LoVo (cell line): ENCODE results near the gene MYO9B.

Experiments
- DNase-seq: peaks from one replicate; pipeline ENCODE4 v3.0.0-alpha.2; 2016; ENCODE audit warnings: low spot score

Gene MYO9B

DNA sequence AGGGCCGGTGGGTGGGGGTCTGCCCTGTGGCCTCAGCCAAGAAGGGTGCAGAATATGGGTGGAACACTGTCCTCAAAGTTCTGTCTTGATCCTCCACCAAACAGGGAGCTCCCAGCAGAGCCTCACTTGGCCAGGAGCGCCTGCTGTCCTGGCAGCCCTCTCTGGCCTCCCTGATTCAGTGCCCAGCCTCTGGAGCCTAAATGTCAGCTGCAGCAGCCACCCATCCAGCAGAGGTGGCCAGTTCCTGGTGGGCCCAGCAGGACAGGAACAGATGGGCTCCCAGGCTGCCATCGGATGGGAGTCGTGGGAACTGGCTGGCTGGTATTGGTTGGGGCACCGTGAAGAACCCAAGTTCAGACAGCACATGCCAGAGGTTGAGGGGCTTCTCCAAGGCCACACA is 137.8 kb downstream of the MYO9B start:
- no peak for DNase-seq

DNA sequence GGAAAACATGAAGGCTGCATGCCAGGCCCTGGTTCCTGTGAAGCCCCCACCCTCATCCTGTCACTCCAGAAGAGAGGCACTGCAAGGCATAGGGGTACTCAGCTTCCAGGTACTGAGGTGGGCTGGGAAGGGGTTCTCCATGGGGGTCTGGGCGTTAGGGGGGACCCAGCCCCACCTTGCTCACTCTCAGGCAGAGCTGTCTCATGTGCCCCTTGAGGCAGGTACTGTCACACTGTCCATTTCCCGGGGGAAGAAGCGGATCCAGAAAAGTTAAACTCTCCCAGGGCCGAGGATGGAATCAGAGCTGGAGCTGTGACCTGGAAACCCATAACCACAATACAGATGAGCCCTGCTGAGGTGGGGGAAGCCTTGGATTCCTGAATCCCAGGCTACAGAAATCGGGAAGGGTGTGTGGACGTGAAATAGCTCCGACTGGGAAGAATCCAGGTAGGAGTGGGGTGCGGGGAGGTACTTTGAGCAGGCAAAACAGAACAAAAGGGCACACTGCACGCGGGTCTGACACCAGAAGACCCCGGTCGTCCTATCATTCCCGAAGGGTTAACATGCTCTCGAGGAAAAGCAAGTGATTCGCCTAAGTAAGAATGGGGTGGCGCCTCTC is 139.0 kb downstream of the MYO9B start:
- no peak for DNase-seq

DNA sequence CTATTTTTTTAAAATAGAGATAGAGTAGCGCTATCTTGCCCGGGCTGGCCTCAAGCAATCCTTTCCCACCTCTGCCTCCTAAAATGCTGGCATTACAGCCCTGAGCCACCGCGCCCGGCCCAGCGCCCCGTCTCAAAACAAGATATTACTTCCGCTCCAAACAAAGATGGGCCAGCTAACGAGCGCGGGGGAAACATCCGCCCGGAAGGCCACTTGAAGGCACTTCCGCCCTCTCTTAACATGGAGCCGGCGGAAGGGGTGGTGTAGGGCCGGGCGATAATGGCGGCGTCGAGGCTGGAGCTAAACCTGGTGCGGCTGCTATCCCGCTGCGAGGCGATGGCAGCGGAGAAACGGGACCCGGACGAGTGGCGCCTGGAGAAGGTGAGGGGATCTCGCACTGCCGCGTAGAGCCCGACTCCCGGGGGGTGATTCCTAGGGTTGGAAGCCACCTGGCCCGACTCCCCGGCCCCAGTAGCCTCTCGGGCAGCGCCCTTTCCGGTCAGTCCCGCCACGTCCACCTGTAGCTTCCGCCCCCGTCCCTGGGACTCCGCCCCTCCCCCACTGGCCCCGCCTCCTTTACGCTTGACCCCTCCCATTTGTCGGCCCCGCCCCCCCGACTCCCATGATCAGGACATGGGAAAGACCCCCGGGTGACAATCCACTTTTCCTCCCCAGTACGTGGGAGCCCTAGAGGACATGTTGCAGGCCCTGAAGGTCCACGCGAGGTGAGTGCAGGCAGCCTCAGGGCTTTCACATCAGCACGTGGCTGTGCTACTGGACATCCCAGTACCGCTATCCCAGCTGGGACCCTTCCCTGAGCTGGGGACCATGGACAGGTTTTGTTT is 139.8 kb downstream of the MYO9B start, which contains the start of gene USE1:
TSS of gene USE1 (plus strand) at position 231 of the 845 bp plus-strand sequence. CDS start at position 280, 49 bp downstream.
- DNase-seq = peak; percentile 93

DNA sequence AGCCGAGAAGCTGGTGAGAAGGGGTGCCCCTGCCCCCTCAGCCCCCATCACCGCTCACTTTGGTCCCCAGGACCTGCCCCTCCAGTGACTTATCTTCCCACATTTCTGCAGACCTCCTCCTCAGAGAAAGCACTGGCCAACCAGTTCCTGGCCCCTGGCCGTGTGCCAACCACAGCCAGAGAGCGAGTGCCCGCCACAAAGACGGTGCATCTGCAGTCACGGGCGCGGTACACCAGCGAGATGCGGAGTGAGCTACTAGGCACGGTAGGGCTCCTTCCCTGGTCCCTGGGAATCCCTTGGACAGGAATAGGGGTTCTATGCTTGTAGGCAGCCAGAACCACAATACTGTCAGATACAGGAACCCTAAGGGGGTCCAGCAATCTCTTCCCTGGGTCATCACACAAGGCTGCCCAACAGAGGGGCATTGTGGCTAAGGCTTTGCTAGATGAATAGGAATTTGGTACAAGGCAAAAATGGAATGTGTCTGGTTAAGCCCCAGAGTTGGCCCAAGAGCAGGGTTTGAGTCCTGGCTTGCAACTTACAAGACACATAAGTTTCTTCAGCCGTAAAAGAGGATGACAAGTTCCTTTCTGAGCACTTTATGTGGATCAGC is 140.6 kb downstream of the MYO9B start:
- DNase-seq = no peak

DNA sequence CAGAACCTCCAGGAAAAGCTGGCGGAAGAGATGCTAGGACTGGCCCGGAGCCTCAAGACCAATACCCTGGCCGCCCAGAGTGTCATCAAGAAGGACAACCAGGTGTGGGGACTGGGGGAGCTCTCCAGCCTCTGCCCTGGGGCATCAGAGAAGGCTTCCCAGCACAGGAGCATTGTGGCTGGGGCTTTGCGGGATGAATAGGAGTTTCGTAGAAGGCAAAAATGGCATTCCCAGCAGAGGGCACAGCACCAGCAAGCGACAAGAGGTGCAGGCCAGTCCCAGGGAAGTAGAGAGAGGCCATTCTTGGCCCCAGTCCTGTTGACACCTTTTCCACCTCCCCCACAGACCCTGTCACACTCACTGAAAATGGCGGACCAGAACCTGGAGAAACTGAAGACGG is 143.7 kb downstream of the MYO9B start:
- no peak for DNase-seq

DNA sequence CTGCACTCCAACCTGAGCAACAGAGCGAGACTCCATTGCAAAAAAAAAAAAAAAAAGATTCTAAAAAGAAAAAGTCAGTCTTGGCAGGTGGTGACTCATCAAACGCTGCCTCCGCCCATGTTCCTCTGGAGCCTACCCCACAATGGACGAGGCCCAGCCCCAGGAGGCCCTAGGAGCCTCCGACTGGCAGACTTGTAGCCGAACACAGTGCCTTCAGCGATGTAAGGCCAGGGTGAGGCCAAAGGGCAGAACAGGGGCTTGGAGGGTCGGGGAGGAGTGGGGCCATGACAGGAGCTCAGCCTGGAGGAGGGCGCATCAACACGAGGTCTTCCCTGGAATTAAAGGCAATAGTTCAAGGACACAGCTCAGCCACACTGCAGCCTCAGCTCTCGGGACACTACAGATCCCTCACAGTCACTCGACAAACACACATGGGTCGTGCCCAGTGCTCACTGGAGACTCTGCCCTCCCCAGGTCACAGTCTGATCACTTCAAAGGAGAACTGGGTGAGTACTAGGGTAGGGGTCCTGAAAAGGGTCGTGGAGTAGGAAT is 144.7 kb downstream of the MYO9B start:
- DNase-seq = peak; percentile 39

DNA sequence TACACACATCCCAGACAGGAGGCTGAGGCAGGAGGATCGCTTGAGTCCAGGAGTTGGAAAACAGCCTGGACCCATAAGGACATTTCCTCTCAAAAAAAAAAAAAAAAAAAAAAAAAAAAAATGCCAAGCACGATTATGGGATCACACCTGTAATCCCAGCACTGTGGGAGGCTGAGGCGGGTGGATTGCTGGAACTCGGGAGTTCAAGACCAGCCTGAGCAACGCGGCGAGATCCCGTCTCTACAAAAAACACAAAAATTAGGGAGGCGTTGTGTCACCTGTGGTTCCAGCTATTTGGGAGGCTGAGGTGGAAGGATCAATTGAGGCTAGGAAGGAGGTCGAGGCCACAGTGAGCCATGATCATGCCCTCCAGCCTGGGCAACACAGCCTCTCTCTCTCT is 149.5 kb downstream of the MYO9B start:
- no peak for DNase-seq

DNA sequence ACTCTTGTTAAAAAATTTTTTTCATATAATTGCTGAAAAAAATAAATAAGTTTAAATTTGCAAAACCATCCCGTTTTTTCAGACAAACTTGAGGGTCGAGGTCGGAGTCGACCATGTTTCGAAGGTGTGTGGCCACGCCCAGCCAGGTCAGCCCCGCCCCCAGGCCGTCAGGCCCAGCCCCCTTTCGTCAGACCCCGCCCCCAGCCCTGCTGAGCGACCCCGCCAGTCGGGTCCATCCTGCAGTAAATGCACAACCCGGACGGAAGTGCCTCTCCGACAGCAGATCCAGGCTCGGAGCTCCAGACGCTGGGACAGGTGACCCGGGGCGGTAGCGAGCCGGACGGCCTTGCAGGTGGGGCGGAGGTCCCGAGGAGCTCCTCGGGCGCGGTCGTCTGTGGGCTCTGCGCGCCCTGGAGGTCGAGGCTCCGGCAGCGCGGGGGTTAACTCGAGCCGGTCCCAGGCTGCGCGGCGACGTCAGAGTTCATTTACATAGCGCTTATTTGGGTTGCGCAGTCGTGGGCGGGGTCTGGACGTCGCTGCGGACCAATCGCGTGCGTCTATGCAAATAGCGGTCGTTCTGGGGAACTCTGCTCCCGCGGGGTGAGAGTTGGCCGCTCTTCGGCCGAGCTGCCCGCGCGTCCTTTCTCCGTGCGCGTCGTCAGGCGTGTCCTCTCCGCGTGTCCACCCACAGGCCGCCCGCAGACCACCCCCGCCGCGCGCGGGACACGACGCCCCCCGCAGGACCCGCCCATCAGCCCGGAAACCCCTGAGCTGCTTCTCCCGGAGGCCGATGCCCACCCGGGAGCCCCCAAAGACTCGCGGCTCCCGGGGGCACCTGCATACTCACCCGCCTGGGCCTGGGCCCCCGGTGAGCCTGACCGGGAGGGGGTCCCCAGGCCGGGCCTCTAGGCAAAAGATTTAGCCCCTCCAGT is 150.7 kb downstream of the MYO9B start, which contains the start of gene OCEL1:
TSS of gene OCEL1 (plus strand) at position 225 of the 932 bp plus-strand sequence. CDS start at position 247, 22 bp downstream.
- peak; percentile 98 for DNase-seq

DNA sequence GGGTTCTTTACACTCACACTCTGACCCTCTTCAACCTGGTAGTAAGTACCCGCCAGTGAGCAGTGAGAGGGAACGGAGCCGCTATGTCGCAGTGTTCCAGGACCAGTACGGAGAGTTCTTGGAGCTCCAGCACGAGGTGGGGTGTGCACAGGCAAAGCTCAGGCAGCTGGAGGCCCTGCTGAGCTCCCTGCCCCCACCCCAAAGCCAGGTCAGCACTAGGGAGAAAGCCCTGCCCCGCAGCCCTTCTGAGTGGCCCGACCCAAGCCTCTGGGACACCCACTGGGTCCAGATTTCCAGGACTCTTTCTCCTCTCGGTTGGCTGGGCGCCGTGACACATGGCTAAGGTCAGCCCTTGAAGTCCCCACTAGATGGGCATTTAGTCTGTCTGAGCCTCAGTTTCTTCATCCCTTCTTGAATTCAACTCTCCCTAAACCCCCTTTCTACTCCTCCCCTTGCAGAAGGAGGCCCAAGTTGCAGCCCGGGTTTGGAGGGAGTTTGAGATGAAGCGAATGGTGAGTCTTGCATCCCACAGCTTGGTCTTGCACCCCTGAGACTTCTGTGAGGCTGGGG is 152.3 kb downstream of the MYO9B start:
- DNase-seq = no peak

DNA sequence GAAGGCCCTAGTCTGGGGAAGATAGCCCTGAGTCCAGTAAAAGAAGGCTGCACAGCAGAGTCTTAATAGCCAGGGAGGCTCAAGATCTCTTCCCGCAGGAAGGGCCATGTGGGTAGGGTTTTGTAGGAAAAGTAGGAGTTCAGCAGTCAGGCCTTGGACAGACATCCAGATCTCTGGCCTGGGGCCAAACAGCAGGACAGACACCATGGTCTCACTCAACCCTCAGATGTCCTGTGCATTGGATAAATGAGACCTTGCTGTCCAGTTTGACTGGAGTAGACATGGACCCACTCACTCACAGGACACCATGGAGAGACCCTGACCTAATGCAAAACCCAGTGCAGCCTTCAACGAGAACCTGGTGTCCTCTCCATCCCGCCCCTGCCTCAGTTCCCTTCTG is 154.3 kb downstream of the MYO9B start:
- no peak for DNase-seq

DNA sequence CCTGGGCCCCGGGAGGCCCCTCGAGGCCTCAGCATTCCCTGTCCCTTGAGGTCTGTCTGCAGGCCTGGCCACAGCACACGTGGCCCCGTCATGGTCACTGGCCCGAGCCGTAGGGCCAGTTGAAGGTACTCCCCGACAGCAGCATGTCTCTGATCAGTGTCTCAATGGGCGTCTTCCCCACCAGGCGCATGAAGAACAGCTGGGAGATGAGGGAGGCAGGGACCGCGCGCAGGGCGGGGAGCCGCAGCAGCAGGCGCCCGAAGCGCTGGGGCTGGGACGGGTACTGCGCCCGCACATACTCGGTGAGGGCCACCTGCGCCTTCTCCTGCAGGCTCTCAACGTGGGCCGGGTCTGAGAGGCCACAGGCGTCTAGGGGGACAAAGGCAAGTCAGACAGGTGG is 156.7 kb downstream of the MYO9B start:
- DNase-seq = no peak

DNA sequence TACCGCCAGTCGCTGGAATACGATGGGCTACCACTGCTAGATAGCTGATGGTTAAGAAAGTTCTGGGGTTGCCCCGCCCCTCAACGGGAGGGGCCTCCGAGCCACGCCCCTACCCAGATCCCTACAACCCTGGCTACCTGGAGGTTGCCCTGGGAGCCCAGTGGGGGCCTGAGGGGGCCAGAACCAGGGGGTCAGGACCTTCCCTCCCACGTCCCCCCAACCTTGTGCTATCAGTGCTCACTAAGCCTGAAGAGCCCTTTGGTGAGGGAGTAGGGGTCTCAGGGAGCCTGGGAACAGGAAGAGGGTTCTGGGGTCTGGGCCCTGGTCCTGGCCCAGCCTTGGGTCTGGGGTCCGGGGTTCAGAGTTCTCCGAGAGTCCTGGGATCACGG is 159.3 kb downstream of the MYO9B start:
- peak; percentile 68 for DNase-seq

DNA sequence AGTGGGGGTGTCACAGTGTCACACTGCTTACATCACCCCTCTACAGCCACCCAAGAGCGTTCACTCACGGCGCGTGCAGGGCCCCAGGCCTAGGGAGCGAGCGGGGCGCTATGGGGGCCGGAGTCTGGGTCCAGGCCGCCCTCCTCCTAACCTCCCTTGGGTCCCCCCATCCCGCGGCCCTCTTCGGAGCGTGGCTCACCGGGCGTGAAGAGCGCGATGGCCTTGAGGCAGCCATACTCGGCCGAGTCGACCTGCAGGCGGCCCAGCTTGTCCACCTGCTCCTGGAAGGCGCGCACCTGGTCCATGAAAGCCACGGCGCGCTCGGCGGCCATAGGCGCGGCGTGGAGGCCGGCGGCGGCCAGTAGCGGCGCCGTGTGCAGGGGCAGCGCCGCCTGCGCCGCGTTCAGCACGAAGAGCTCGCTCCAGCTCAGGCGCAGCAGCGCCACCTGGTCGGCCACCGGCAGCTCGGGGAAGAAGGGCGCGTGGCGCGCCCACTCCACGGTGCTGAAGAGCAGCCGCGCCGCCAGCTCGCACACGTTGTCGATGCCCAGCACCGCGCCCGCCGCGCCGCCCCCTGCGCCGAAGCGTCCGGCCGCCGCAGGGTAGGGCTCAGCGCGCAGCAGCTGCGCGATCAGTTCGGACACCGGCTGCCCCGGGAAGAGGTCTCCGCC is 159.9 kb downstream of the MYO9B start:
- DNase-seq = peak; percentile 73

DNA sequence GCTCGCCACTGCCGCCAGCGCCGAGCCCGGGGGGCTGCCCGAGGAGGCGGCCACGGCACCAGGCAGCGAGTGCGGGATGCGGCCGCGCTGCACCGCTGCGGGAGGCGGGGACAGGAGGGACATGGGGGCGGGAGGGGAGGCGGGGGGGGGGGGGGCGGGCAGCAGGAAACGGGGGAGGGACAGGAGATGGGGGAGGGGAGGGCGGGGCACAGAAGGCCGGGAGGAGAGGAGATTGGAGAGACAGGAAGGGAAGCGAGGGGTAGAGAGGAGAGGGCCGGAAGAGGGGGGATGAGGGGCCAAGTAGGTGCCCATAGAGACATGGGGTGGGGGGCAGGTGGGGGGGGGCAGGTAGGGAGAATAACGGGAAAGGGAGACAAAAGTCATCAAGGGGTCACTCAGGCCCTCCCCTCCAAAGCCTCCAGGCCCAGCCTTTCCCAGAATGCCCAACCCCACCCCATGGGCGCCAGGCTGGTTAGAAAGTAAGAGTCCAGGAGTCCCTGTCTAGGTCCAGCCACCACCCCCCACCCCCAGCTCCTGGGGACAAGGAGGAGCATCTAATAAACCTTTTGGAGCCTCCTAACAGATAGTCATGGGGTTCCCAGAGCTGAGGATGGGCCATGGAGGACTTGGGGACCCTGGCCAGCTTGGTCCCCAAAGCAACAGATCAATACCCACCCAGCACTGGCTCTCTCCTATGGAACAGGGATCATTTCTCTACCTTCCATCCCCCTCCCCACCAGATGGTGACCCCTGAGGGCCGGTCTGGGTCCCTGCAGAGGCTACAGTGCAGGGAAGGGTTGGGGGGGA is 160.6 kb downstream of the MYO9B start:
- peak; percentile 18 for DNase-seq

DNA sequence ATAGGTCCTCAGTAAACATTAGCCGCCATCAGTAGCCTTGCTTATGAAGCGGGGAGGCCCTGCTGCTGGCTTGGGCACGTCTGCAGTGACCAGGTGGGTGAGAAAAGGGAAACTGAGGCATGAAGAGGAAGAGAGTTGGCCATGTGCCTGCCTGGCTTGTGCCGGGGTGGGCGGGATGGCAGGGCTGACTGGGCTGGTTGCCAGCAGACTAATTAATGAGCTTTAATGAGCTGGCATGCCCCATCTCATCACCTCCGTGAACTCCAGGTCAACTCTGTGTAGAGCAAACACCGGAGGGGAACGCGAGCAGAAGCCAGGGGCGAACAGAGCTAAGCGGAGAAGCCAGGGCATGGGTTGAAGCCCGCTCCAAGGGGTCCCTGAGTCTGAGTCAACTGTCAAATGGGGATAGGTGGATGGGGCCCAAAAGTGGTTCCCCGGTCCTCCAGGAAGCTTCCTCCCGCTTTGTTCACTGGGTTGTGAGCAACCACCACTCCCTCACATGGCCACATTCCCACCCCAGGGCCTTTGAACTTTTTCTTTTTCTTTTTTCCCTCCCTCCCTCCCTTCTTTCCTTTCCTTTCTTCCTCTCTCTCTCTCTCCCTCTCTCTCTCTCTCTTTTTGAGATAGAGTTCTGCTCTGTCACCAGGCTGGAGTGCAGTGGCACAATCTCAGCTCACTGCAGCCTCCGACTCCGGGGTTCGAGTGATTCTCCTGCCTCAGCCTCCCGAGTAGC is 161.4 kb downstream of the MYO9B start:
- DNase-seq = no peak

DNA sequence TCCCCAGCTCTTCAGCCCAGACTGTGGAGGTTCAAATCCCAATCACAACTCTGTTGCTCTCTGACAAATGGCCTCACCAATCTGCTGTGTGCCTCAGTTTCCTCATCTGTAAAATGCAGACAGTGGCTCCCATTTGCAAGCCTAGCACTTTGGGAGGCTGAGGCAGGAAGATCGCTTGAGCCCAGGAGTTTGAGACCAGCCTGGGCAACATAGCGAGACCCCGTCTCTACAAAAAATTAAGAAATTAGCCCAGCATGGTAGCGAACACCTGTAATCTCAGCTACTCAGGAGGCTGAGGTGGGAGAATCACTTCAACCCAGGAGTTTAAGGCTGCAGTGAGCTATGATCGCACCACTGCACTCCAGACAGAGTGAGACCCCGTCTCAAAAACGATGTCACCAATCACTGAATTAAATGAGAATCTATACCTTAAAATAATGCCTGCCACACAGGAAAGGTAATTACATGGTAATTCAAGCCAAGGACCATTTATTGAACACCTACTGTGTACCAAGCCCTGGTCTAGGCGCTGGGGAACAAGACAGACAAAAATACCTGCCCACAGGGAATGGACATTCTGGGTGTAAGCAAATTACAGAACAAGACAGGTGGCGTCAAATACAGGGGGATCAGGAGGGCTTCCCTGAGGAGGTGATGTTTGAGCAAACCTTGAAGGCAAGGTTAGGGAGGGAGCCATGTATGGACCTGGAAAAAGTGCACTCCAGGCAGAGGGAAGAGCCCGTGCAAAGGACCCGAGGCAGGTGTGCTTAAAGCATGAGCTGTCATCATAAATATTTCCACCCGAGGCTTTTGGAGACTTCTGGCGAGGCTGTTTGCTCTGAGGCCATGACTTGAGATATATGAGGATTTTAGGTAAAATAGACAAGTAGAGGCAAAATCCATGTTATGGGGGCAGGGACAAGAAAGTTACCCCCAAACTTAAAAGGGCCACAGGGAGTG is 162.4 kb downstream of the MYO9B start:
- no peak for DNase-seq

DNA sequence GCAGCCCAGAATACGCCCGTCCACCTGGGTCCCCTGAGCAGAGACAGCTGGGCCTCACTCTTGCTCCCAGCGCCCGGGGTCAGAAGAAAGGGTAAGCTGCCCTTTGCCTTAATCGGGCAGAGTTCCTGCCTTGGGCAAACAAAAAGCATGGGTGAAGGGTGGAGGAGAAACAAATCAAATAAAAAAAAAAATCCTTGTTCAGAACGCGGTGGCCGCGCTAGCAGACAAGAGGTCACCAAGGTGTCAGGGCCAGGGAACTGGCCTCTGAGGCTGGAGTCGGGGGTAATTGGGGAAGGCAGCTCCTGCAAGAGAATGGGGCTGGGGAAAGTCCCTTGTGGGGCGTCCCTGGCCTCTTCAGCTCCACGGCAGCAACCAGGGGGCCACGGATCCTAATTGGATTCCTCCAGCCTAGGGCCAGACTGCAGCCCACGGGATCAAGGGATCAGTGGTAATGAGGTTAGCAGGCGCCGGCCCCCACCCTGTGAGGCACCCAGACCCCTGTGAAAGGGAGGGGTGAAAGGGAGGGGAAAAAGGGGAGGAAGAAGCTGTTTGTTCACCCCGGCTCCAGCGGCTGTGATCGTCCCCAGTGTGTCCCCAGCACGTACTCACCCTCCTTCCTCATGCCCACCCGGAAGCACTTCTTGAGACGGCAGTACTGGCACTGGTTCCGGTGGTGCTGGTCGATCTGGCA is 164.6 kb downstream of the MYO9B start:
- no peak for DNase-seq
